Stimulated activated CD8-positive, alpha-beta memory T cell treated with anti-CD3 and anti-CD28 coated beads, Interleukin-4, amount 100 ng/mL, for 48 hours (primary cell): ENCODE measurements around the gene VIPR2.

ENCODE experiments used
- DNase-seq: peaks from one replicate; pipeline ENCODE4 v3.0.0-alpha.2; 2020

Gene VIPR2

DNA sequence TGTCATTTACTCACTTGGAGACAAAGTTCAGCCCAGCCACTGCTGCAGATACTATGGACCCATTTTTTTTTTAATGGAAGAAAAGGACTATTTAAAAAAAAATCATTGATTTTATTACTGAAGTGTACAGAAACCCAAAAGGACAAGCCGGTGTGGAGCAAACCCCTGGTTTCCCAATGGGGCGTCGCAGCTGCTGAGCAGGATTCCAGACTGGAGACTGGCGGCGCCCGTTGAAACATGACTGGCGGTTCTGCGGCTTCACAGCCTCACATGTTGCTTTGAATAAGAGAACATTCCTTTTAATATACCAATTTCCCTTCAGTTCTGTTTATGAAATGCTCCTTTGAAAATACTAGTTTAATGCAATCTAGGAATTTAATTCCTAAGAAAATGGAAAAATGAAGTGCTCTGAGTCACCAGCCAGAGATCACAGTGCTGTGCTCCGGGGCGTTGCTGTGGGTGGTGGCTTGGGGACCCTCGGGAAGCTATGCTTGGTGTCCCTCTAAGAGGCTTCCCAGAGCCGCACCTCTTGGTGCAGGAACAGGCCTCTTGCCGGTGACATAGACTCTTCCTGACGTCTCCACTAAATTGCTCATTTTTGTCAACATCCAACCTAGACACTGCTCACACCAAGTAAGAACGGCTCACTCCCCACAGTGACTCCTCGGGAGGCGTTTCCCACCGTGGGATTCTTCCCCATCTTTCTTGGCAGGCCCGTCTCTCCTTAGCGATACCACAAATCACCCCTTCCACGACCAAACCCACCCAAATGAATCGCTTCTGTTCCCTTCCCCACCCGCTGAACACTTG is 12.0 kb upstream of the VIPR2 start:
- no peak for DNase-seq

DNA sequence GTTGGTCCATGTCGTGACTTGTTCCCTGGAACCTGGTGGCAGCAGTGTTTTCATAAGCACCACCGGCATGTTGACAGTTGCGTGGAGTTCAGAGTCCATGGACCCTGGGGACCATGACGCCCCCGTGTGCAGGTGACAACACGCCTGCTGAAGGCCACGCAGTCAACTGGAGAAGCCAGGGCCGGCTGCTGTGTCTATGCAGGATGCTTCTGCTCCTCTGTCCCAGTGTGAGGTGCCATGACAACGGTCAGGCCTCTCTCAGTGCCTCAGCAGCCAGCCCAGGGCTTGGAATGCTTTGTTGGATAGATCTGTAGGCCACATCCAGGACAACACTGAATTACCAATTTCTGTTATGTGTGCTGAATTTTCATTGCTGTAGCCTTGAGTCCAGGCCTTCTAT is 10.7 kb upstream of the VIPR2 start:
- DNase-seq, result no peak

DNA sequence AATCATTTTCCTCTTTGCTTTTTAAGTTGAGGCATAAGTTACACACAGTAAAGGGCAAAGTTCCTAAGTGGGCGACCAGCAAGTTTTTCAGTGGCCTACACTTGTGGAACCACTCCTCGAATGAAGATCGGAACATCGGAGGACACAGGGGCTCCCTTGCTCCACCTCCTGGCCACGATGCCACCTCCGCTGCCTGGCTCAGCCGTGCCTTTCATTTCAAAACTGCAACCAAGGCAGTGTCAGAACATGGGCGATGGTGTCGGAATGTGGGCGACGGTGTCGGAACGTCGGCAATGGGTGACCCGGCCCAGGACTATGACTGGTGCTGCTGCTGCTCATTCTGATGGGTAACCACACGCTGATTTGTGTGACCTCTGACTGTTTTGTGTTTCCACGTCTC is 9.6 kb upstream of the VIPR2 start:
- DNase-seq, result no peak

DNA sequence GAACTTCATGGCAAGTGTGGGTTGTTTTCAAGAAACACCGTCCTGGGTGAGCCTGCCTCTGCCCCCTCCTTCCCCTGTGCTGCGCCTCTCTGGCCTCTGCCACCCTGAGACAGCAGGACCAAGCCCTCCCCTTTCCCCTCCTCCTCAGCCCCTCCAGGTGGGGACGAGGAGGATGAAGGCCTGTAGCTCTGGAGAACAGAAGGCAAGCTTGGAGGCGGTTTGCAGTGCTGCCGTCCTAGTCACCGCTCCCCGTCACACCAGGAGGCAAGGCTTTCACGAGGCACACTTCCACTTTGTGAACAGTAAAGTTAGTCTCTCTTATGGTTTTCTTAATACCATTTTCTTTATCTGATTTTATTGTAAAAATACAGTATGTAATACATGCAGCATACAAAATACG is 8.8 kb upstream of the VIPR2 start:
- no peak for DNase-seq

DNA sequence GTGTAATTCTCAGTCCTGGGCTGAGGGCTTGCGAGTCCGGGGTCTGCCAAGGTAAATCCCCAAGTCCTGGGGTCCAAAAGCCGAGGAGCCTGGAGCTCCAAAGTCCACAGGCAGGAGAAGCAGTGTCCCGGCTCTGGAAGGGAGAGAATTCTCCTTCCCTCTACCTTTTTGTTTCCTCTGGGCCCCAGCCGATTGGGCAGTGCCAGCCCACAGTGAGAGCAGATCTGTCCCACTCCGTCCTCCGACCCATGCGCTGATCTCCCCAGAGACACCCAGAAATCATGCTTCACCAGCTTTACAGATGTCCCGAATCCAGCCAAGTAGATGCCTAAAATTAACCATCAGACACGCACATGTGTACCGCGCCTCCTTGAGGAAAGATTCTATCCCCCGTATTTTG is 8.1 kb upstream of the VIPR2 start:
- no peak for DNase-seq

DNA sequence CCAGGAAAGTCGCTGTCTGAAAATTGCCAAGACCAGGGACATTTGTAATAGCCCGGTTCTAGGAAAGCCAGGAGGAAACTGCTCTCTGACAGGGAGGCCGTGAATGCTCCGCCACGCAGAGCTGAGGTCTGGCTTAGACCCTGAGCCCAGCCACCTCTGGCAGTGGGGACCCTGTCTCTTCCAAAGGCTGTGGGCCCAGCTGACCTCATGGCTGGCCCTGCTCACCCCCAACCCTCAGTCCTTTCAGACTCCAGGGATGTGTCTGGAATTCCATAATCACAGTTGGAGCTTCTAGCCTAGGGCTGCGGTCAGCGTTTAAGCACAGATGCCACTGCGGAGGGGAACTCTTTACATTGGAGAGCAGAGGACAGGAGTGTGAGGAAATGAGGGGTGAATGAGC is 6.6 kb upstream of the VIPR2 start:
- DNase-seq, result no peak

DNA sequence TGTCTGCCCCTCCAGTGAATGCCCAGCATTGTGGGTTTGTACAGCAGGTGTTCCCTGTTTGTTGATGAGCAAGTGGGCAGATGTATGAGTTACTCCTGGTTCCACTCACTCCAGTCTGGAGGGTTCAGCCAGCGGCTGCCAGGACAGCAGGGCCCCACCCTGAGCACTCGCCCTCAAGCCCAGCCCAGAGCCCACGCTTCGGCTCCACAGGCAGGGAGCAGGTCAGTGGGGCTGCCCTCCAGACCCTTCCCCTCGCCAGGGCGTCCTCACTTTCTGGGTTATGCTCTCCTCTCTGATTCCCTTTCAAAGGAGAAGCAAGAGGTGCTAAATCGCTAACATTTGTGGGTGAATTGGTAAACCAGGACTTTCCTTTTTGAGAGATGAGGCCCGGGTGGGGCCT is 4.8 kb upstream of the VIPR2 start:
- no peak for DNase-seq

DNA sequence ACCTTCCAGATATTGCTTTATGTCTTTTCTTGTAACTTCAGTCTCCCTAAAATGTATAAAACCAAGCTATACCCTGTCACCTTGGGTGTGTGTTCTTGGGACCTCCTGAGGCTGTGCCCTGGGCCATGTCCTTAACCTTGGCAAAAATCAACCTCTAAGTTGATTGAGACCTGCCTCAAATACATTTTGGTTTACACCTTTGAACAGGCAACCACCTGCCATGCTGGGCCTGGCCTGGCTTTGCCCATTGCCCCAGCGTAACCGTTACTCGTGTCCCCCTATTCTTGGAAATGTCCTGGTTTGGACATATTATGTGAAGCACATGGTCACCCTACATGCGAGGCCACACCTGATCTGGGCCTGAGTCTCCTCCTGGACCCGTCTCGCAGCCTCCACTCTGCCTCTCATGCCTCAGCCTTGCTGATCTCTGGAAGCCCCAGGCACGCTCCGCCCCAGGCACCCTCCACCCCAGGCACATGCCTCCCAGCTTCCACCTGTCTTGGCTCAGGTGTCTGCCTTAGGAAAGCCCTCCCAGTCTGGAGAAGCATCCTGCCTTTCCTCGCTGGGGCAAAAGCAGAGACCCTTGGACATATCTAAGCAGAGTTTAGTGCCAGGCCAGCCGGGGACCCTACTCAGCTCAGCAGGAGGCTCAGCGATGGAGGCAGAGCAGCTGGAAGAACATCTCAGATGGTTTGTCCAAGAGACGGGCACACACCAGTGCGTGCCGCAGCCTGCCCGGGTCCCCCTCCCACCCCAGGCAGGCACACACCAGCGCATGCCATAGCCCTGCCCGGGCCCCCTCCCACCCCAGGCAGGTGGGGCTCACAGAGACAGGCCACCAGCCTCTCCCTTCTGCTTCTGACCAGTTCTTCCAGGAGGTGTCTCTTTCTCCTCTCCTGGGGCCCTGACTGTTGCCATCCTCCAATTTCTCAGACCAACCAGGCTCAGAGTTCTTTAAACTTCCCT is 4.0 kb upstream of the VIPR2 start:
- DNase-seq, result no peak

DNA sequence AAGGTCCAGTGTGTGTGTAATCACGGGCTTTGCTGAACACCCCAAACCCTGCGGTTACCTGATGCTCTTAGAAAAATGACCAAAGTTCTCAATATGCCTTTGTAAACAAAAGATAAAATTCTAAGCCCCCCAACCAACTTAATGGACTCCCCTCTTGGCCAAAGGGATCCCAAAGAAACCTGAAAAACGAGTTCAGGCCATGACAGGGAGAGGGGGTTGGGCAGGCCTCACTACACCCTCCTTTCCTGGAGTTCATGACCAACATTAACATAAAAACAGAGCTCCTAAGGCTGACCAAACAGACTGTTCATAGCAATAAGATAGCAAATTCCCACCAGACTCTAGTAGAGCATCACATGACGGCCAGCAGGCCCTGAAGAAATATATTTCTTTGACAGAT is 3.0 kb upstream of the VIPR2 start:
- DNase-seq, result no peak

DNA sequence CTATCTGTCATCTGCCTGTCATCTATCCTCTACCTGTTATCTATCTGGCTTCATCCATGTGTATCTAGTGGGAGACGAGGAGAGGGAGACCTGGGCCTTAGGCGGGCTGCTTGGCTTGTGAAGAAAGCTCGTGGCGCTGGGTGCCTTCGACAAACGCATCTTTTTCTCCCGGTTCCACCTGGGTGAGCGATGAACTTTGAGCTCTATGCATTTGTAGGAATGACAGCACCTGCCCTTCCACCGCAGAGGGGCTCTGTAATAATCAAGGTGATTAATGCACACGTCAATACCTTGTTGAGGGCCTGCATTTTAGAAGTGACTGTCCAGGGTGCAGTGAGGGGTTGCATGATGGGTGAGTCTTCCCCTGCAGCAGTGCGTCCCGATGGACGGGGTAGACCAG is 2.6 kb upstream of the VIPR2 start:
- DNase-seq, result no peak

DNA sequence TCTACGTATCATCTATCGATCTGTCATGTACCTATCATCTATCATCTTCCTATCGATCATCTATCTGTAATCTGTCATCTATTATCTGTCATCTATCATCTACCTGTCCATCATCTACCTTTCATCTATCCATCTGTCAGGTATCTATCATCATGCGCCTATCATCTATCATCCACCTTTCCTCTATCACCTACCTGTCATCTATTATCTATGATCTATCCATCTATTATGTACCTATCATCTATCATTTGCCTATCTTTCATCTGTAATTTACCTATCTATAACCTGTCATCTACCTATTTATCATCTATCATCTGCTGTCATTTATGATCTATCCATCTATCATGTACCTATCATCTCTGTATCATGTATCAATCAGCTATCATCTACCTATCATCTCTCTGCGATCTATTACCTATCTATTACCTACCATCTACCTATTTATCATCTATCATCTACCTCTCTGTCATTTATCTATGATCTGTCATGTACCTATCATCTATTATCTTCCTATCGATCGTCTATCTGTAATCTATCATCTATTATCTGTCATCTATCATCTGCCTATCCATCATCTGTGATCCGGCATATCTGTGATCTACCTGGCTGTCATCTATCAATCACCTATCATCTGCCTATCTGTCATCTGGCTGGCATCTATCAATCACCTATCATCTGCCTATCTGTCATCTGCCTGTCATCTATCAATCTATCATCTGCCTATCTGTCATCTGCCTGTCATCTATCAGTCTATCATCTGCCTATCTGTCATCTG is 1.6 kb upstream of the VIPR2 start:
- DNase-seq, result no peak

DNA sequence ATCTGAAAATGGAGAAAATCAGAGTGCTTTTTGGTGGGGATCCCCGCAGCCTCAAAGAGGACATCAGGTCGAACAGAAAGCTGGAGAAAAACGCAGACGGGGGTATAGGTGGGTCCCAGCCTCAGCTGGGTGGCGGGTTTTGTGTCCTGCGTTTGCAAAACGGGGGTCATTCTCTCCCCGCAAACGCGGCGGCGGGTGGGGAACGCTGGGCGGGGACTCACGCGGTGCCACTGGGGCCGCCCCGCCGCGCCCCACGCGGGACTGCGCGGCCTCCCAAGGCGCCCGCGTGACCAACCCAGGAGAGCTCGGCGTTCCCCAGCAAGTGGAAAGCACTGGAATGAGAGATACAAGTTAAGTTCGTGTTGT is 806 bp upstream of the VIPR2 start:
- no peak for DNase-seq

DNA sequence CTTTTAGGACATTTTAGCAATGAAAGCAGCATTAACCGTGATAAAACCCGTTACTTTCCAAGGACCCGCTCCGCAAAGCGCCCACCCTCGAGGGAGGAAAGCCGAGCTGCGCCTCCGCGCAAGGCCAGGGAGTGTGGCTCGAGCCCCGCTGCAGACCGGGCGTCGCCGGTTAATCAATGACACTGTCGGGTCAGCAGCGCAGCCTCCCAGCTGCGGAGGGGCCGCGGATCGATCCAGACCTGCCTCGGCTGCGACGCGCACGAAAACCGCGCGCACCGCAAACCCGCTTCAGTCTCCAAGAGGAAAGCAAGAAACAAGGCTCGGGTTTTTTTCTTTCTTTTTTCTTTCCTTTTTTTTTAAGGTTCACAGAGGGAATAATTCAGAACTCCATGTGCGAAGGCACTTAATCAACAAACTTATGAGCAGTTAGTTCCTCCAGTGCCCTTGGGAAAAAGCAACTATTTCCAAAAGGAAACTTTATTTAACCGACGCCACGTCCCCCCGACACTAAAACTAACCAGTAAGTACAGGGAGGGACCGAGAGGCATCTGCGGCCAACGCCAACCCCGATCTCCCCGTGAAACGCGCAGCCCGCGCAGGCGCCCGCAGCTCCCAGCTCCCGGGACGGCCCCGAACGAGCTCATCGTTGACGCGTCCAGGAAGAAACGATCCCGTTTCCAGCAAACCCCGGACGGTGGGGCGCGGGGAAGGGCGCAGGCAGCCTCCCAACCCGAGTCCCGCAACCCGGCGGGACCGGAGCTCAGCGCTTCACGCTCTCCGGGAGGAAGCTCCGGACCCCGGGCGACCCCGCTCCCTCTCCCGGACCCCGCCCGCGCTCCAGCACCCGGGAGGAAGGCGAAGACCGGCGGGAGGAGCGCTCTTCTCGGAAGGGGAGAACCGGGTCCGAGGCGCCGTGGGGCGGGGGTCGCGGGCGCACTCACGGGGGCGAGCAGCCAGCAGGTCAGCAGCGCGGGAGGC is 598 bp downstream of the VIPR2 start:
- DNase-seq, result peak; percentile 47

DNA sequence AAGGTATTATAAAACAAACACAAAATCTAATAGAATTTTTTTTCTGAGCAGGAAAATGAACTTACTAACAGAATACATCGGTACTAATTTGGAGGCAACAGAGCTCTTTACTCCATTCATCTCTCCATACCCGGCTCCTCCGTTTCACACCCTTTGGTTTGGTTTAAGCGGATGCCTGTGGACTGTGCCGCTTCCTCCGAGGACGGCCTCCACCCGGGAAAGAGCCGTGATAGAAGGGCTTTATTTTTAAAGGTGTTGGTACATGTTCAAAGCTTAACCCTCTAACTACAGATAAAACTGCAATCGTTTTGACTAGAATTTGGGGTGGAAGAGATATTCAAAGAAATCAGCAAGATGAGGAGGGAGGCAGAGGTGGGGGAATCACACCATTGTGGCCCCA is 1.9 kb downstream of the VIPR2 start:
- DNase-seq, result no peak

DNA sequence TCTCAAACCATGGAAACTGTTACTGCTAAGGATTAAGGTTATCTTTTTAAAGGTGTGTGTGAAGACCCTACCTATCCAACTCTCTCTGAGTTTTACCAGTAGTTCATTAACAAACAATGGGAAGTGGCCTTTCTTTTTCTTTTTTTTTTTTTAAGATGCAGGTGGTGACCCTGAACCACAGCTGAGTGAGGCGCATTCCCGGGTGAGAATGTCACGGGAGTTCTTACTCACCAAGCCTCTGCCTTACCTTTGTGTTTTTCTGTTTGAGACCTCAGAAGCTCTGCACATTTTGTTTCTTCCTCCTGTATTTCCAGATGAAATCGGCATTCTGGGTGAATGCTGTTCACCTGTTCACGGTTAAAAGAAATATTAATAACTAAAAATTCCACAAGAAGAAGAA is 2.5 kb downstream of the VIPR2 start:
- DNase-seq, result no peak

DNA sequence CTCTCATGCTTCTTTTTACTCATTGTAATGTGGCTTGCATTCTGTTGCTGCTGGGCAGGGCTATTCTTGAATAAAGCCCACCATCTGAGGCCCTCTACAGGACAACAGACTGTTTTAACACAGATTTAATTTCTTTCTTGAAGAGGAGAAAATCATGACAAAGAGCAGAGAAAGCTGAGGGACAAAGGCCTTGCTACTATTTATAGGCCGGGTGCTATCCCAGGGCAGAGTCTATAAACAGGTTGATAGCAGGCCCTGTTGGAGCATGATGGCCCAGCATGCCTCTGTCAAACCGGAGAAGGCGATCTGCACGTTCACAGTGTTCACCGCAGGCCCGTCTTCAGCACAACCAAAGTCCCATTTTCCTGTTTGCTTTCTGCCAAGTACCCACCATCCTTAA is 3.0 kb downstream of the VIPR2 start:
- no peak for DNase-seq

DNA sequence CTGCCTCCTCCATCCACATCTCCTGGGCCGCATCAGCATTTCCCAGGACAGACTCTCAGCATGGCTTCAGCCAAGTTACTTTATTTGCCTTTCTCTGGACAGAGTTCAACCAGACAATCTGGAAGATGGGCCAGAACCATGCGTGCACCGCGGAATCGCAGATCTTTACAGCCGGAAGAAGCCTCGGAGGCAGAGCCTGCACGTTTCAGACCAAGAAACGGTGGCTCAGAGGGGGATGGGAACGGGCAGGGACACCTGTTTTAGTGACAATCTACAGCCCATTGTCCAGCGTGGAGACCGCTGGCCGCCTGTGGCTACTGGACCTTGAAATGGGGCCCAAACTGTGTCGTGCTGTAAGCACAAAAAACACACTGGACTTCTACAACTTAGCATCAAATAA is 3.5 kb downstream of the VIPR2 start:
- no peak for DNase-seq

DNA sequence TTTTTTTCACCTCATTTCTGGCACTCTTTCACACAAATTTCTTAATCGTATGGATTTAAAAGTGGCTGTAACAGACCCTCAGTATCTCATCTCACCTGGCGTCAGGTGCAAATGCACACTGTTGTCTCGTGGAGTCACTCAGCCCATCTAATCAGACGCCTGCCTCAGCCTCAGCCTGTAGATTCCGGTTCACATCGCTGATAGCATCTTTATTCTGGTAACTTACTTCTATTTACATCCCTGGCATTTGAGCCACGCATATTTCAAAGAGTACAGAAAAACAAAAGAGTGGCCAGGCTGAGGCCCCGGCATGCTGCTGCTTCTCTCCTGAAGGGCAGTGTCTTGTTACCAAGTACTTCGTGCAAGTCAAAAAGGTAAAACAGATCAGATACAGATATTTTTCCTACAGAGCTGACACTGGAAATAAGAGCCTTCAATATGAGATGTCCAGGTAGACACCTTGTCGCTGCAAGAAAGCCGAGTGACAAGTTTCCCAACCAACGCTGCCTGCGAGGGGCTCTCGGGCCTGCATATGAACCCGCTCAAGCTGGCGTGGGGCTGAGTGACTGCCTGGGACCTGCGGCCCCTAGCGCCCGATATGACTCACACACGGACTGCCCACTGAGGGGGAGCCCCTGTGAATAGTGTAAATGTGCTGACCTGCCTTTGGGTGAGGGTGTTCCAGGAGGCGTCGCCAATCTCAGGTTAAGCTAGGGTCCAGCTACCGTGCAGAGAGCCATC is 4.3 kb downstream of the VIPR2 start:
- DNase-seq, result no peak

DNA sequence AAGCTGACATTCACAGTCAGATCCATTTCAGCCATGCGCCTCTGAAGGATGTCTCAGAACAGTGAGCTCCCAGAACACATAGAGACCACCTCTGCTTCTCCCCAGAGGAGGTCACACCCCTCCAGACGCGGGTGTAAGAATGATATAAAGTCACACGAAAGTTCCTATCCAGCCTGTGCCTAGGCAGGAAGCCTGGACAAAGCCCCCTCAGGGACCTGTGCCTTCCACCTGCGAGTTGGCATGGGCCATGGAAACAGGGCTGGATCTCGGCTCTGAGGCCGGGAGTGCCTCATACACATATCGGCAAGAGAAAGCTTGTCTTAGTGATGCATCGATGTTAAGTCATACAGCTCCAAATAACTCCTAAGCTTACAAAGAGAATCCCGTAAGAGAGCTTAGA is 5.0 kb downstream of the VIPR2 start:
- no peak for DNase-seq

DNA sequence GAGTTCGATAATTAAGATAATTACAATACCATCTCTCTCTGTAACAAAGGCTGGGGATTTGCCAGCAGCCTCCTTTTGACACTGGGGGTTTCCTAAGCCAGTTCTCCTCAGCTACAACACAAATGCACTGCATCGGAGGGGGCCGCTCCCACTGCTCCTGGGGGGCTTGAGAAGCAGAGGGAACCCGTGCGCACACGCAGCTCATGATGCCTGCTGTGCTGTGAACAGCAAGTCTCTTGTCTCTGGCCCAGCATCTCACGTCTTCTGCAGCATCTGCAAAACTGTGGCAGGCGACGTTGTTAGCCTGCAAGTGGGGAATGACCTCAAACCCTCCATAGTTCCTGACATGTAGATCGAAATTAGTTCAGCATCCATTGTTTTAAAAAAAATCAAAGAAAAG is 5.5 kb downstream of the VIPR2 start:
- DNase-seq, result no peak

DNA sequence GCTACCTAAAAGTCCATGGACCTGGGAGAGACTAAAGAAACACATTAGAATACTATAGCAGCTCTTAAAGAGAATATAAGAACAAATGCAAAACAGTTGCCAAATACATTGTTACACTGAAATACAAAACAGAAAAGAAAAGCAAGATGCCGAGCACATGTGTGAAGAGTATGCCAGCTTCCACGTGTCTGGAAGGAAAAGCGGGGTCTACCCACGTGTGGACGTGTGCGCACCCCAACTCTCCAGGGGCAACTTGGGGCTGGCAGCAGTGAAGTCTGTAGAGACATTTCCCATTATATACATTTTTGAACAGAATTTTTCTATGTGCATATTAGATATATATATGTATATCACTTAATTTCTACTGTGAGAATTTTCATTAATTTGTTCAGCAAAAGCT is 6.2 kb downstream of the VIPR2 start:
- no peak for DNase-seq

DNA sequence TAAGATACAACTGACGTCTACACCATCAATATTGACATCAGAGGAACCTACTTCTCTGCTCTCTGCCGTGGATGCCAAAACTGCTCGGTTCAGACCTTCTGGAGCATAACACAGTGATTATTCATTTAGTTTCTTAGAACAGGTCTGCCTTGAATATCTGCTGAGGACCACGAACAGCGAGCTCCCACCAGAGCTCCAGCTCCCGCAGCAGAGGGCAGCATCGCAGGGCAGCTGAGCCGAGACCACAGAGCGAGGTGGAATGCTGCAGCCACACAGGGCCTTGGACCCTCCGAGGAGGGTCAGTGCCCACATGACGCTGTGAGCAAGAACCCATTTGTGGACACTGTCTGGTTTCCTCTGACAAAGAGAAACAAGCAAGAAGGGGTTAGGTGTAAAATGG is 6.8 kb downstream of the VIPR2 start:
- DNase-seq, result no peak
